HG03460 (cell line): ENCODE results near the gene SUPT7L.
A peak's percentile ranks its signal among the peaks of the same experiment; 100 is the strongest.
"Not testable (repeated sequence)": the region's sequence is repeated elsewhere in the genome, so short reads cannot be mapped to it uniquely, and the experiment has no call there.

Experiments used
- ATAC-seq: cut with Tn5 transposase; IDR thresholded peaks from one replicate; pipeline ENCODE4 v1.9.1; 2021; ENCODE audit not compliant: unreplicated experiment

The SUPT7L gene

DNA sequence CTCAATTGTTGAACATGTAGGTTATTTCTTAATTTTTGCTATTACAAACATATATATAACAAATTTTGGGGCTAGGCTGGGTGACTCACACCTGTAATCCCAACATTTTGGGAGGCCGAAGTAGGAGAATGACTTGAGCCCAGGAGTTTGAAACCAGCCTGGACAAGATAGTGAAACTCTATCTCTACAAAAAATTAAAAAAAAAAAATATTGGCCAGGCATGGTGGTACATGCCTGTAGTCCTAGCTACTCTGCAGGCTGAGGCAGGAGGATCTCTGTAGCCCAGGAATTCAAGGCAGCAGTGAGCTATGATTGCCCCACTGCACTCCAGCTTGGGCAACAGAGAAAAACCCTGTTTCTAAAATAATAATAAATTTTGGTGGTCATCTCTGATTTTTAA, 23.8 kb upstream of the SUPT7L start:
- ATAC-seq = no peak

DNA sequence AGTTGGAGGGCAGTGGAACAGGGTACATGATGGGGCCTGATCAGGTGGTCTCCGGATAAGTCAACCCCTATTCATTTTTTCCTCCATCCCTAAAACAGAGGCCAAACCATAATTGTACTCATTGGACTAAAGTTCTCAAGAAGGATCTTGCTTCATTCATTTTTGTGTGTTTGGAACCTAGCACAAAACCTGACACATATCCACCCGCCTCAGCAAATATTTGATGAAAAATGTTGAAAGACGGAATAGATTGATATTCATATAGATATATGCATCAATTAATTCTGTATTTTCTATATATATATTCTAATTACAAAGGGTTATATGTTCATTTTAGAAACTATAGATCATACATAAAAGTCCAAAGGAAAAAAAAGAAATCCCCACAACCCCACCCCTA, 22.2 kb upstream of the SUPT7L start:
- ATAC-seq = no peak

DNA sequence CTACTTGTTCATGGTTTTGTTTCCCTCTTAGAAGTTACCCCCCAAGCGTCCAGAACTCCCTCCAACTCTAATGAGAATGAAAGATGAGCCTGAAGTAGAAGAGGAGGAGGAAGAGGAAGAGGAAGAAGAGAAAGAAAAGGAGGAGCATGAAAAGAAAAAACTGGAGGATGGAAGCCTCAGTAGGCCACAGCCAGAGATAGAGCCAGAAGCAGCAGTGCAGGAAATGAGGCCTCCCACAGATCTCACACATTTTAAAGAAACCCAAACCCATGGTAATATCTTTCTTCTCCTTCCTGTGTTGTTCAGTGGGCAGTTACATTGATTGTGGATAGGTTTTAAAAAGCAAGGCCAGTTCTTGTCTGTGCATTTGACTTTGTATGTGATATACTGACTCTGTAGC, 21.6 kb upstream of the SUPT7L start:
- ATAC-seq = not testable (repeated sequence)

DNA sequence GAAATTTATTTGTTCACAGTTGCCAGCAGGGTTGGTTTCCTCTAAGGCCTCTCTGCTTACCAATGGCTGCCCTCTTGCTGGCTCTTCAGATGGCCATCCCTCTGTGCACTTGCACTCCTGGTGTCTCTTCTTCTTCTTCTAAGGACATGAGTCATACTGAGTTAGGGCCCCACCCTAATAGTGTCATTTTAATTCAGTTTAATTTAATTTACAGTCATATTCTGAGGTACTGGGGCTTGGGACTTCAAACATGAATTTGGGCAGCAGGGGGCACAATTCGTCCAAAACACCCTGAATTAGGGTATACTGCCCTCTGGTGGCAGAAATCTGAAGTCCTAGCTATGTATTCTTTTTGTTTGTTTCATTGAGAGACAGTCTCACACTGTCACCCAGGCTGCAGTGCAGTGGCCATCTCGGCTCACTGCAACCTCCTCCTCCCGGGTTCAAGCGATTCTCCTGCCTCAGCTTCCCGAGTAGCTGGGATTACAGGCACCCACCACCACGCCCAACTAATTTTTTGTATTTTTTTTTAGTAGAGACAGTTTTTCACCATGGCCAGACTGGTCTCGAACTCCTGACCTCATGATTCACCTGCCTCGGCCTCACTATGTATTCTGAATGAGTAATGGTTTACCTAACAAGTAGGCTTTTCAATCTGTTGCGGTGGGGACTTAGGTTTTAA, 20.1 kb upstream of the SUPT7L start:
- peak; percentile 80 for ATAC-seq

DNA sequence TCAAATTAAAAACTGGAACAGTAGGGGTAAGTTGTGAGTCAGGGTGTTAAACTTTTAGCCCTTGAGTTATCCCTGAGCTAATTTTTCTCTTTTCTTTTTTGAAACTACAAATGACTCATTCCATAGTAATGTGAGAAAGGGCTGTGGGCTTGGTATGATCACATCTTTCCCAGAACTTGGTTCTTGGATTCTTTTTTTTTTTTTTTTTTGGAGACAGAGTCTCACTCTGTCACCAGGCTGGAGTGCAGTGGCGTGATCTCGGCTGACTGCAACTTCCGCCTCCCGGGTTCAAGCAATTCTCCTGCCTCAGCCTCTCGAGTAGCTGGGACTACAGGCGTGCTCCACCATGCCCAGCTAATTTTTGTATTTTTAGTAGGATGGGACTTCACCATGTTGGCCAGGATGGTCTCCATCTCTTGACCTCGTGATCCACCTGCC, 18.9 kb upstream of the SUPT7L start:
- not testable (repeated sequence) for ATAC-seq

GRCh38 chr2:27681841-27682240, 18.4 kb upstream of the SUPT7L start:
- no peak for ATAC-seq

DNA sequence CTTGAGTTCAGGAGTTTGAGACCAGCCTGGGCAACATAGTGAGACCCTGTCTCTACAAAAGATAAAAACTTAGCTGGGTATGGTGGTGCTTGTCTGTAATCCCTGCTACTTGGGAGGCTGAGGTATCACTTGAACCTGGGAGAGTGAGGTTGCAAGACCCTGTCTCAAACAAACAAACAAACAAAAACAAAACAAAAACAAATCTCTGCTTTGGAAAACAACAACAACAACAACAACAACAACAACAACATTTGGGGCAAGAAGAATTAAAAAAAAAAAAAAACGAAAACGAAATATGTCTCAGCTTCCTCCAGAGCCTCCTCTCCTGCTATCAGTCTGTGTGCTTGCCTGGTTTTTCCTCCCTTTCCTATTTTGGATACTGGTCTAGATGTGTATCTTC, 17.2 kb upstream of the SUPT7L start:
- ATAC-seq = no peak

GRCh38 chr2:27672723-27673486, 9.5 kb upstream of the SUPT7L start:
- ATAC-seq = no peak

DNA sequence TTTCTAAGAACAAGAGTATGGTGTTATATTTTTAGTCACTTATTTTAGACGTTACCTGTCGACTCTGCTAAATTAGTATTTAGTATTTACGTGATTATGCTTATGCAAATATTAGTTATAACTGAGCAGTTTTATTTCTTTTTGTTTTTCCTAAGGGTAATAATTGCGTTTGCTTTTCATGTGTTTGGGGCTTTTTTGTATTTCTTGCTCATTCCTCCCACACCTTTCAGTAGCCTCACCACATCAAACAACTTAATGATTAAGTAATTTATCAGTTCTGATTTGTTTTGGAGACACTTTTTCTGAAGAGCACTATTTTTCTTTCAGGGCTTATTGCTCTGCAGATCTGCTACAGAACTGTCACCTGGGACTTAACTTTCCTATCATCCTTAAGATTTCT, 7.8 kb upstream of the SUPT7L start:
- ATAC-seq = no peak

- ATAC-seq = no peak
Measured at GRCh38 chr2:27667446-27667845, 4.0 kb upstream of the SUPT7L start.

DNA sequence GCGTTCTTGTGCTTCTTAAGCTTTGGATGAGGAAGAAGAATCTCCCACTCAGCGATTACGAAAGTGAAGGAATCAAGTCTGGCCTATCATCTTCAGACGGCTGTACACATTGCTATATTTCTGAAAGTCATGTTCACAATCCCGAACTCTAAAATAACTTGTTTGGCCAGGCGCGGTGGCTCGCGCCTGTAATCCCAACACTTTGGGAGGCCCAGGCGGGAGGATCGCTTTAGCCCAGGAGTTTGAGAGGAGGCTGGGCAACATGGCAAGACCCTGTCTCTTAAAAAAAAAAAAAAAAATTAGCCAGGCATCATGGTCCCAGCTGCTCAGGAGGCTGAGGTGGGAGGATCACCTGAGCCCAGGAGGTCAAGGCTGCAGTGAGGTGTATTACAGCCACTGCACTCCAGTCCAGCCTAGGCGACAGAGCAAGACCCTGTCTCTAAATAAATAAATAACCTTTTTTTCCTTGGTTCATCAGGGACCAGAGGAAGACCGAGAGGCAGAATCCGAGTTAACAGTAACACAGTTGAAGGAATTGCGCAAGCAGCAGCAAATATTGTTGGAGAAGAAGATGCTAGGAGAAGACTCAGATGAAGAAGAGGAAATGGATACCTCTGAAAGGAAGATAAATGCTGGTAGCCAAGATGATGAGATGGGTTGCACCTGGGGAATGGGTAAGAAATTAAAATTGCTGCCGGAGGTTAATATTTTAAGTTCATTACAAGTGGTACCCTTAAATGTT, 1.4 kb upstream of the SUPT7L start:
- ATAC-seq = no peak

DNA sequence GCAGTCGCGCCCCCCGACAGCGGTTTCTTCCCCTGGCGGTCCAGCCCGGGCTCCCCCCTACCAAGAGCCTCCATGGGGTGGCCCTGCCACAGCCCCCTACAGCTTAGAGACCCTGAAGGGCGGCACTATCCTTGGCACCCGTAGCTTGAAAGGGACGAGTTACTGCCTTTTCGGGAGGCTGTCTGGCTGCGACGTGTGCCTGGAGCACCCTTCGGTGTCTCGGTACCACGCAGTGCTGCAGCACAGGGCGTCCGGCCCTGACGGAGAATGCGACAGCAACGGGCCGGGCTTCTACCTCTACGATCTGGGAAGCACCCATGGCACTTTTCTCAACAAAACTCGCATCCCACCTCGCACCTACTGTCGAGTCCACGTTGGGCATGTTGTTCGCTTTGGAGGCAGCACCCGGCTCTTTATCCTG, 750 bp upstream of the SUPT7L start:
- ATAC-seq = no peak

DNA sequence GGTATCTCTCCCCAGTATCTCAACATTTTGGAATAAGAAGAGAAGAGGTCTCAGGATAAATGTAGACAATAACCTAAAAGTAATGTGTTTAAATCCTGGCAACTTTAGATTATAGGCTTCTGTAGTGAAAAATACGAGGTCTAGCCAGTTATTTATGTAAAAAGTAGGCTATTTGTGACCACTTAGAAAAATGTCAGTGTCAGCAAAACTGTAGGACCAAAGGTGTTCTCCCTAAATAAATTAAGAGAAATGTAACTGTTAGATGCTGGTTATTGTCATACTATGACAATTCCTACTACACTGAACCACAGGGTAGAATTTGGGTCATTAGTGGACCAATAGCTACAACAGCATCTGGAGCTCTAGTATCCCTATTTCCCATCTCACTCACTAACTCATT, 2.0 kb downstream of the SUPT7L start:
- ATAC-seq = no peak

DNA sequence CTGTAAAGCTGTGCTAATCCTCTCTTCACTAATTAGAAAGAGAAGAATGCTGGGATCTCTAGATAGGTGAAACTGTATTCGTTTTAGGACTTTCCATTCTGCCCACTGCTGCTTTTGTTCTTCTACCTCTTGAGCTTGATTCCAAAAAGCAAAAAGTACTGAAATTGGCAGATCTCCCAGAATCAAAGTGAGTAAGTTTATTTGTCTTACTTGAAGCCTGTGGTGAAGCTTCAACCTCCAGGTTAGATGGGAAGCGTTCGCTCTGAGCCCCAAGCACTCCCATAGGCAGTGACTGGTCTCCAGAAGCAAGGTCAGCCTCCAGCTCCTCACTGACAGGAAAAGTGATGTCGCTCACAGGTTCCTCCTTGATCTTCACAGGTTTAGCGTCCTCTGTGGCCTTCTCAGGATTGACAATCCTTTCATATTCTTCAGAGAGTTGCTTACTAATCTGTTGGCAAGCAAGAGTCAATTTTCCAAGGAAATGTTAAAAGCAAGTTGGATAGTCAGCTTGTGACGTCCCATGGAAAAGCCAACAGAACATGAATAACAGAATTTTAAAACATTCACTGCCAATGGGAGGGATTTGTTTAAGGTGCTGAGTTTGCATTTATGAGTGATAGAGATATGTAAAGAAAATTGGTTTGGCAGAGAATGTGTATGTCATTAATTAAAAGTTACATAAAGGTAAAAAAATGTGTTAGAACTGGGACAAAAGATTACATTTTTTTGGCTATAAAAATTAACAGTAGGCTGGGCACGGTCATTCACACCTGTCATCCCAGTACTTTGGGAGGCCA, 8.1 kb downstream of the SUPT7L start:
- ATAC-seq = no peak

DNA sequence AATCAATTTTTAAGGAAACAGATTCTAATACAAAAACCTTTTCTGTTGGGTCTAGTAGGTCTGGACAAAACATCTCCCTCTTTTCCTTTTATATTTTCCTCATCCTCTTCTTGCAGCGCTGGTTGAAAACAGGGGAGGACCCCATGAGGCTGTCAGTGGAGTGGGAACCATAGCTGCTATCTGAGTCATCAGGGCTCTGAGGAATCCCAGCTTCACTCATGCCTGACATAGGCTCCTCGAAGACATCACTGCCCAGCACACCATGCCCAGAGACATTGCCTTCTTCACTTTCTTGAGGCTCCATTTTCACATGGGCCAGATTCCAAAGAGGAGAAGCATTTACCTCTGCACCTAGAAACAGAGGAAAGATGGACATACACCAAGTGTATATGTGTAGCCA, 10.0 kb downstream of the SUPT7L start:
- ATAC-seq = no peak

DNA sequence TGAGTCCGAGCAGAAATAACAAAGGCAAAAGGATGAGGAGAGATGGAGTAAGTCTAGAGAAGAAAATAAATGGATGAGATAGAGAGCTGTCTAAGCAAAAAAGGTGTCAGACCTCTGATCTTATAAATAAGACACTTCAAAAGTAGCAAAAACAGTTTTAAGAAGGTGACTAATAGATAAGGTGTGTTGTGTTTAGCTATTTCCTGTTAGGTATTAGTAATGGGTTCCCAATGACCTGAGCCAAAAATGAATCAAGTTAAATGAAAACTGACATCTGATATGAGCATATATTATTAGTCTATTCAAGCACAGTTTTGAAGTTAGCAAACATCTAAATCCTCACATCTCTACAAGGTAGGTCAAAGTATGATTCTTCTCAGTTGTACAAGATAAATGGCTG, 10.6 kb downstream of the SUPT7L start:
- no peak for ATAC-seq

- no peak for ATAC-seq
Measured at GRCh38 chr2:27652341-27652740, 11.1 kb downstream of the SUPT7L start.

DNA sequence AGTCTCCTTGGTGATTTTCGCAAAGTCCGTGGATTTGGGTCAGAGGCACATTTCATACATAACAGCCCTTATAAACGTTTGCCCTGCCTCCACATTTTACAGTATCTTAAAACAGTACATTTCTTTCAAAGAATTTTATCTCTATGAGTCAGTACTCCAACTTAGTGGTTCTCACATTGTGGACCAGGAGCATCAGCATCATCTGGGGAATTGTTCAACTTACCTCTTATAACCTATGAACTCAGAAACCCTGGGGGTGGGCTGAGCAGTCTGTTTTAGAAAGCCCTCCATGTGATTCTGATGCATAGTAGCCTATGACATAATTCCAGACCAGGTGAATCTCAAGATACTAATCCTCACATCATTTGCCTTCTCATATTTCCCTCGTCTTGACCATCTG, 12.4 kb downstream of the SUPT7L start:
- no peak for ATAC-seq

GRCh38 chr2:27647737-27648136, 15.7 kb downstream of the SUPT7L start:
- ATAC-seq = no peak

DNA sequence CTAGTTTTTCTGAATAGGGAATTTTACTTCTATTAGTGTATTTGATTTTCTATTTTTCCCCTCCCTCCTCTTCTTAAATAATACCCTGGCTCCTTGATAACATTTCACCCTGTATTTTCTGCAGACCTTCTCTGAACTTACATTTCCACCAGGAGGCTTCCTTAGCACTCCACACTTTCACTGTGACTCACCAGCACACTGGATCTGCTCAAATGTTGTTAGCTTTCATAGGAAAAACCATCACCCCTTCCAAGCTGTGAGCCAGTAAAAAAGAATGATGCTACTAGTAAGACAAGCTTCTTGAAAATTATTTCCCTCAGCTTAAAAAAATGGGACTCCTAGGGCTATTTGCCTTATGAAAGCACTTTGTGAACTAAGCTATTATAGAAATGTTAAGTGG, 16.1 kb downstream of the SUPT7L start:
- ATAC-seq = no peak

DNA sequence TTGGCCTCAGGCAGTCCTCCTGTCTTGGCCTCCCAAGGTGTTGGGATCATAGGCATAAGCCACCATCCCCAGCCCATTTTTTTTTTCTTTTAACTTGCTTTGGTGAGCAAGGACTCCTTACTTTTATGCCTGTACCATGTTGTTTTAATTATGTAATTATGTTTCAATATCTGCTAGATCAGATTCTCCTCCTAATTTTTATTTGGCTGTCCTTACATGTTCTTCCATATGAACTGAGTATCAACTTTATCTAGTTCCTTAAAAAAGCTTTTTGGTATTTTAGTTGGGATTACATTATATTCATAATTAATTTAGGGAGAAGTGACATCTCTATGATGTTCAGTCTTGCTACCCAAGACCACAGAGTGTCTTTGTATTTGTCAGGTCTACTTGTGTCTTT, 18.2 kb downstream of the SUPT7L start:
- ATAC-seq = no peak
